IMR-90 (cell line): ENCODE measurements around the gene TRPC4AP. TPM values are rescaled to one million over a fixed set of nuclear protein-coding genes. Genes with fewer than 3 reads are reported as not detected.
A peak's percentile ranks its signal among the peaks of the same experiment; 100 is the strongest.

Experiments
- ATAC-seq: fragments of 200-7000 bp; cut with Tn5 transposase; 2 replicates; pipeline ENCODE4 v1.9.1; 2020; ENCODE audit warnings: low read depth, mild to moderate bottlenecking, moderate library complexity
- BruUV-seq: library from RNA; stranded (reverse); fragments of 400-500 nt; replicated peaks from 2 replicates; lab custom pipeline; 2021; lab: Mats Ljungman, UMichigan
- CTCF ChIA-PET: fragments of 300-600 bp; formaldehyde crosslinking; extraction: SDS; loops from one replicate; lab custom pipeline; 2021; ENCODE audit warnings: antibody characterized with exemption; lab: Yijun Ruan, JAX
- POLR2A ChIA-PET: fragments of 300-600 bp; sonication (Branson Sonifier 250); formaldehyde crosslinking; loops from one replicate; lab custom pipeline; 2022; ENCODE audit warnings: antibody characterized with exemption; ENCODE audit not compliant: unreplicated experiment; lab: Charles Lee
- DNase-seq: peaks from one replicate; pipeline ENCODE4 v3.0.0; 2013
- H2AFZ ChIP-seq: replicated peaks from 2 replicates; pipeline ENCODE3; 2013; ENCODE audit warnings: low read length, mild to moderate bottlenecking; ENCODE audit not compliant: poor library complexity
- H2AK5ac ChIP-seq: 2 replicates; pipeline ENCODE4 v1.6.1; 2013; ENCODE audit warnings: low read depth, low read length, inconsistent platforms
- H2AK9ac ChIP-seq: replicated peaks from 2 replicates; pipeline ENCODE3; 2013; ENCODE audit warnings: mild to moderate bottlenecking, low read depth, low read length, moderate library complexity; ENCODE audit not compliant: poor library complexity
- H2BK120ac ChIP-seq: 2 replicates; pipeline ENCODE4 v1.6.1; 2013; ENCODE audit warnings: low read depth, low read length, inconsistent platforms
- H2BK15ac ChIP-seq: 3 replicates; pipeline ENCODE4 v1.6.1; 2013; ENCODE audit warnings: low read depth, low read length, inconsistent platforms
- H2BK20ac ChIP-seq: 2 replicates; pipeline ENCODE4 v1.6.1; 2013; ENCODE audit warnings: low read depth, mild to moderate bottlenecking, inconsistent platforms, low read length, moderate library complexity
- H2BK5ac ChIP-seq: 2 replicates; pipeline ENCODE4 v1.6.1; 2013; ENCODE audit warnings: mild to moderate bottlenecking, low read depth, low read length, inconsistent platforms; ENCODE audit not compliant: poor library complexity, severe bottlenecking
- H3K14ac ChIP-seq: replicated peaks from 2 replicates; pipeline ENCODE4 v1.6.1; 2013; ENCODE audit warnings: low read depth, low read length, inconsistent platforms
- H3K18ac ChIP-seq: 2 replicates; pipeline ENCODE4 v1.6.1; 2013; ENCODE audit warnings: low read depth, low read length, control low read depth
- H3K23ac ChIP-seq: 2 replicates; pipeline ENCODE4 v1.6.1; 2013; ENCODE audit warnings: low read depth, low read length, inconsistent platforms
- H3K27ac ChIP-seq: 2 replicates; pipeline ENCODE4 v1.5.1; 2013; ENCODE audit warnings: mild to moderate bottlenecking, control low read depth, low read length; ENCODE audit not compliant: insufficient read depth
- H3K27me3 ChIP-seq: 2 replicates; pipeline ENCODE4 v1.6.1; 2013; ENCODE audit warnings: low read length; ENCODE audit not compliant: control insufficient read depth, insufficient read depth
- H3K36me3 ChIP-seq: 2 replicates; pipeline ENCODE4 v1.6.1; 2013; ENCODE audit warnings: low read length, mixed read lengths; ENCODE audit not compliant: control insufficient read depth, insufficient read depth
- H3K4ac ChIP-seq: 2 replicates; pipeline ENCODE4 v1.6.1; 2013; ENCODE audit warnings: low read depth, low read length, inconsistent platforms
- H3K4me1 ChIP-seq: 2 replicates; pipeline ENCODE4 v1.6.1; 2013; ENCODE audit warnings: low read length, mixed read lengths; ENCODE audit not compliant: control insufficient read depth, insufficient read depth
- H3K4me2 ChIP-seq: 2 replicates; pipeline ENCODE4 v1.6.1; 2013; ENCODE audit warnings: low read depth, mild to moderate bottlenecking, control low read depth, low read length, moderate library complexity
- H3K4me3 ChIP-seq: 2 replicates; pipeline ENCODE4 v1.5.1; 2013; ENCODE audit warnings: low read depth, mild to moderate bottlenecking, control low read depth, low read length, moderate library complexity; ENCODE audit not compliant: insufficient read depth
- H3K56ac ChIP-seq: 2 replicates; pipeline ENCODE4 v1.6.1; 2013; ENCODE audit warnings: low read length, inconsistent platforms; ENCODE audit not compliant: insufficient read depth; ENCODE audit errors: extremely low read depth
- H3K79me1 ChIP-seq, 2 experiments: 2 replicates each; pipeline ENCODE4 v1.6.1; 2013; ENCODE audit warnings: low read length in 2 of 2, inconsistent platforms in 1 of 2, low read depth in 1 of 2
- H3K9ac ChIP-seq: 2 replicates; pipeline ENCODE4 v1.6.1; 2013; ENCODE audit warnings: low read depth, low read length, control low read depth
- H3K9me1 ChIP-seq: 2 replicates; pipeline ENCODE4 v1.6.1; 2013; ENCODE audit warnings: low read length, inconsistent platforms; ENCODE audit not compliant: insufficient read depth
- H3K9me3 ChIP-seq: 2 replicates; pipeline ENCODE4 v1.6.1; 2013; ENCODE audit warnings: low read length; ENCODE audit not compliant: control insufficient read depth, insufficient read depth
- H4K20me1 ChIP-seq: 2 replicates; pipeline ENCODE4 v1.6.1; 2013; ENCODE audit warnings: low read length, inconsistent platforms; ENCODE audit not compliant: insufficient read depth
- H4K5ac ChIP-seq: 2 replicates; pipeline ENCODE4 v1.6.1; 2013; ENCODE audit warnings: mild to moderate bottlenecking, low read depth, low read length, control low read depth
- H4K8ac ChIP-seq, 2 experiments: 2 replicates each; pipeline ENCODE4 v1.6.1; 2013; ENCODE audit warnings: low read depth in 2 of 2, low read length in 2 of 2, control low read depth in 1 of 2, inconsistent platforms in 1 of 2
- H4K91ac ChIP-seq: 2 replicates; pipeline ENCODE4 v1.6.1; 2013; ENCODE audit warnings: low read depth, low read length, inconsistent platforms; ENCODE audit not compliant: insufficient read depth
- CEBPB ChIP-seq: IDR thresholded peaks from 2 replicates; pipeline ENCODE4 v1.6.1; 2012; ENCODE audit warnings: low read depth, low read length, improper control_type of control experiment
- CHD1 ChIP-seq: IDR thresholded peaks from 2 replicates; pipeline ENCODE4 v1.6.1; 2012; ENCODE audit warnings: low read depth, low read length, improper control_type of control experiment
- FOS ChIP-seq: fragments of 150-350 bp; IDR thresholded peaks from 2 replicates; pipeline ENCODE4 v1.6.1; 2016; ENCODE audit warnings: low read depth, low read length
- MAFK ChIP-seq: IDR thresholded peaks from 2 replicates; pipeline ENCODE4 v1.6.1; 2012; ENCODE audit warnings: low read depth, low read length, improper control_type of control experiment
- NFE2L2 ChIP-seq: fragments of 150-350 bp; IDR thresholded peaks from 2 replicates; pipeline ENCODE4 v1.6.1; 2016; ENCODE audit warnings: low read depth, mild to moderate bottlenecking, low read length
- RAD21 ChIP-seq: IDR thresholded peaks from 2 replicates; pipeline ENCODE4 v1.6.1; 2012; ENCODE audit warnings: low read length, improper control_type of control experiment
- RCOR1 ChIP-seq: IDR thresholded peaks from 2 replicates; pipeline ENCODE4 v1.6.1; 2012; ENCODE audit warnings: mild to moderate bottlenecking, low read length, improper control_type of control experiment; ENCODE audit not compliant: insufficient replicate concordance
- RFX5 ChIP-seq: IDR thresholded peaks from 2 replicates; pipeline ENCODE4 v1.8.0; 2012; ENCODE audit warnings: low read depth, mild to moderate bottlenecking, low read length, moderate library complexity
- SMC3 ChIP-seq: fragments of 150-350 bp; IDR thresholded peaks from 2 replicates; pipeline ENCODE4 v1.6.1; 2016; ENCODE audit warnings: low read depth, mild to moderate bottlenecking, antibody characterized with exemption, low read length, moderate library complexity
- WGBS, 2 experiments: methylation state at CpG; one replicate each; pipeline versions ENCODE4 v1.1.5 to v1.1.7; 2013; ENCODE audit warnings: missing lambda C conversion rate in 2 of 2; ENCODE audit not compliant: insufficient read length in 1 of 2; ENCODE audit errors: extremely low coverage in 2 of 2; 5-methylcytosine and 5-hydroxymethylcytosine counted together
- dilution Hi-C: fragments of 300-500 bp; cut with HindIII; formaldehyde crosslinking; loops from one replicate; pipeline ENCODE4 v1.14.3; 2018; ENCODE audit warnings: low sequenced_read_pairs; ENCODE audit not compliant: unreplicated experiment
- in situ Hi-C: fragments of 300-500 bp; cut with MboI; formaldehyde crosslinking; loops from 3 replicates; pipeline ENCODE4 v1.14.3; 2019; ENCODE audit warnings: low sequenced_read_pairs, inconsistent platforms, mixed read lengths
- intact Hi-C: fragments of 100-400 bp; cut with micrococcal nuclease; formaldehyde crosslinking; loops from 2 replicates; pipeline ENCODE4 v1.10.0; 2022
- polyA plus RNA-seq, 3 experiments: library from polyadenylated mRNA; depleted of rRNA; stranded (reverse); fragments of >200 nt; gene quantifications; 2 replicates each; pipeline ENCODE4 v1.2.3, GENCODE V29; 2012; ENCODE audit warnings: low replicate concordance in 1 of 3
- total RNA-seq: library from RNA; depleted of rRNA; stranded (reverse); fragments of >200 nt; gene quantifications from 2 replicates; pipeline ENCODE4 v1.2.3, GENCODE V29; 2012
- TF ChIP-seq, protein P1 (sequence below): fragments of 150-350 bp; IDR thresholded peaks from 2 replicates; pipeline ENCODE4 v1.6.1; 2016; ENCODE audit warnings: low read depth, mild to moderate bottlenecking, low read length, moderate library complexity, borderline replicate concordance
- TF ChIP-seq, protein P2 (sequence below): fragments of 150-350 bp; IDR thresholded peaks from 2 replicates; pipeline ENCODE4 v1.6.1; 2017; ENCODE audit warnings: mild to moderate bottlenecking, antibody characterized with exemption, low read length, low read depth

TRPC4AP gene
- total and polyA plus RNA-seq, 2 of the 4 experiments (the other 2 are of a cell fraction), result 41.0 to 81.0 TPM

DNA sequence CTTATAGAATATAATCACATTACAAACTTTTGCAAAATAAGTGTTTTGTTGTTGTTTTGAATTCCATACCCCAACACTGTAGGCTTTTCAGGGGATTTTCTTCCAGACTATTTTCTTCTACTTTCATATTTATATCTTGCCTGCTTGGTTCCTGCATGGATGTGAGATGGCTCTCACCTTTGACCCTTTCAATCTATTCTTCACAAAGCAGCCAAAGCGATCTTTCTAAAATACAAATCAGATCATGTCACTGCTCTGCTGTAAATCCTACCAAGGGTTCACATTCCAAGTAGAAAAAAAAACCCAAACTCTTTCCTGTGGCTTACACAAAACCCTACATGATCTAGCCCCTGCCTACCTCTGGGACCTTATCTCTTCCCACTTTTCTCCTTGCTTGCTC is 25.0 kb upstream of the TRPC4AP start:
- Histone ChIP-seq H2BK15ac (peak overlapping the region; percentile 82; the same call in 2 of the 3 replicates), H3K4me3 (no peak overlapping the region), H2BK5ac (peak overlapping the region; percentile 89), H2BK20ac (peak overlapping the region; percentile 93), H4K5ac (peak overlapping the region; percentile 39), H3K23ac (peak overlapping the region; percentile 33), H3K4me2 (peak overlapping the region; percentile 7; the same call in 1 of the 2 replicates), H3K79me1 (peaks cover 5 to 31% of the 10 kb centered on the region in 2 experiments; a peak in 1 of 4 replicates), H4K20me1 (peaks cover 2% of the 10 kb centered on the region; the same call in 1 of the 2 replicates), H3K14ac (peak overlapping the region; percentile 90), H2BK120ac (peak overlapping the region; percentile 90), H3K9me1 (peaks cover 34% of the 10 kb centered on the region), H2AK9ac (no peak overlapping the region), H4K8ac (peak overlapping the region in 1 of 2 experiments; percentile 75; a peak in 2 of 4 replicates), H4K91ac (peak overlapping the region; percentile 85), H3K9me3 (no peaks in the 10 kb centered on the region), H3K27ac (peak overlapping the region; percentile 94; the same call in 1 of the 2 replicates), H2AFZ (no peak overlapping the region), H3K27me3 (no peaks in the 10 kb centered on the region), H3K4ac (peak overlapping the region; percentile 88), H3K4me1 (peaks cover 32% of the 10 kb centered on the region), H3K9ac (no peak overlapping the region), H2AK5ac (peak overlapping the region; percentile 80), H3K18ac (peak overlapping the region; percentile 90), H3K56ac (peak overlapping the region; percentile 44; the same call in 1 of the 2 replicates), H3K36me3 (peaks cover 29% of the 10 kb centered on the region)
- POLR2A ChIA-PET, result no interaction called here
- 100% methylated on average over 1 of the region's 1 CpG; no CpG with 5 or more reads in 1 of the 2 experiments for WGBS, 2 experiments
- DNase-seq (no peak), ATAC-seq (peak; percentile 7; the same call in 1 of the 2 replicates)
- TF ChIP-seq RCOR1 (no peak), RFX5 (no peak), FOS (no peak), MAFK (no peak), SMC3 (no peak), RAD21 (no peak), CEBPB (no peak), NFE2L2 (no peak), CHD1 (no peak)
- TF ChIP-seq, protein P1, sequence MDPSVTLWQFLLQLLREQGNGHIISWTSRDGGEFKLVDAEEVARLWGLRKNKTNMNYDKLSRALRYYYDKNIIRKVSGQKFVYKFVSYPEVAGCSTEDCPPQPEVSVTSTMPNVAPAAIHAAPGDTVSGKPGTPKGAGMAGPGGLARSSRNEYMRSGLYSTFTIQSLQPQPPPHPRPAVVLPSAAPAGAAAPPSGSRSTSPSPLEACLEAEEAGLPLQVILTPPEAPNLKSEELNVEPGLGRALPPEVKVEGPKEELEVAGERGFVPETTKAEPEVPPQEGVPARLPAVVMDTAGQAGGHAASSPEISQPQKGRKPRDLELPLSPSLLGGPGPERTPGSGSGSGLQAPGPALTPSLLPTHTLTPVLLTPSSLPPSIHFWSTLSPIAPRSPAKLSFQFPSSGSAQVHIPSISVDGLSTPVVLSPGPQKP, result no peak
- TF ChIP-seq, protein P2, sequence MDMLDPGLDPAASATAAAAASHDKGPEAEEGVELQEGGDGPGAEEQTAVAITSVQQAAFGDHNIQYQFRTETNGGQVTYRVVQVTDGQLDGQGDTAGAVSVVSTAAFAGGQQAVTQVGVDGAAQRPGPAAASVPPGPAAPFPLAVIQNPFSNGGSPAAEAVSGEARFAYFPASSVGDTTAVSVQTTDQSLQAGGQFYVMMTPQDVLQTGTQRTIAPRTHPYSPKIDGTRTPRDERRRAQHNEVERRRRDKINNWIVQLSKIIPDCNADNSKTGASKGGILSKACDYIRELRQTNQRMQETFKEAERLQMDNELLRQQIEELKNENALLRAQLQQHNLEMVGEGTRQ, result no peak
- BruUV-seq, result no TSS peak
- intact Hi-C loops, result no loop called here
- in situ Hi-C loops, result no loop called here
- CTCF ChIA-PET, result interaction anchor here (0.6 to 2.2 kb wide), 3 partner anchors 9 to 96 kb away, joined by 3 to 11 read pairs (median 4); no protein-coding TSS in a partner anchor
- dilution Hi-C loops, result no loop called here
